ENCODE data around the gene ABI3. TPM values are rescaled to one million over a fixed set of nuclear protein-coding genes. Genes with fewer than 3 reads are reported as not detected.

ABI3 gene
- polyA plus RNA-seq, 1 donor from 2014 or later, result not detected

- Histone ChIP-seq H3K9me2 (ENCODE audit: insufficient read depth, low read length) (no peaks in the 10 kb centered on the region), H3K9ac (ENCODE audit: low read length) (no peak overlapping the region), H3K4me3 (ENCODE audit: low read length) (no peak overlapping the region), H3K27ac (ENCODE audit: low read length) (no peak overlapping the region), H3K79me2 (replicated peaks; ENCODE audit: insufficient read depth, low read length) (no peaks in the 10 kb centered on the region), H4K20me1 (ENCODE audit: insufficient read depth) (no peaks in the 10 kb centered on the region), H3K36me3 (ENCODE audit: insufficient read depth, low read length) (no peaks in the 10 kb centered on the region), H3F3A (ENCODE audit: insufficient read depth, low read length, poor library complexity, severe bottlenecking) (no peaks in the 10 kb centered on the region), H3K4me2 (ENCODE audit: low read length) (no peak overlapping the region), H2AFZ (ENCODE audit: low read depth, low read length) (no peak overlapping the region), H3K9me3 (ENCODE audit: low read length) (no peaks in the 10 kb centered on the region), H3K27me3 (ENCODE audit: insufficient read depth, low read depth, low read length) (no peaks in the 10 kb centered on the region)
- TF ChIP-seq CTCF (IDR thresholded peaks at IDR 0.05; ENCODE audit: poor library complexity, severe bottlenecking), result no peak
- no peak for TF ChIP-seq TAF1 (IDR thresholded peaks at IDR 0.05; ENCODE audit: low read depth)
These were observed 19.6 kb upstream of the ABI3 start for GRCh38 chr17:49190932-49191331.

- Histone ChIP-seq H3K9me2 (ENCODE audit: insufficient read depth, low read length) (no peaks in the 10 kb centered on the region), H3K9me3 (ENCODE audit: low read length) (no peaks in the 10 kb centered on the region), H3K36me3 (ENCODE audit: insufficient read depth, low read length) (no peaks in the 10 kb centered on the region), H3K27ac (ENCODE audit: low read length) (peak overlapping the region; percentile 88), H4K20me1 (ENCODE audit: insufficient read depth) (no peaks in the 10 kb centered on the region), H3F3A (ENCODE audit: insufficient read depth, low read length, poor library complexity, severe bottlenecking) (no peaks in the 10 kb centered on the region), H3K4me3 (ENCODE audit: low read length) (peak overlapping the region; percentile 92), H3K9ac (ENCODE audit: low read length) (peak overlapping the region; percentile 76), H2AFZ (ENCODE audit: low read depth, low read length) (peak overlapping the region; percentile 61), H3K4me2 (ENCODE audit: low read length) (peak overlapping the region; percentile 97), H3K79me2 (replicated peaks; ENCODE audit: insufficient read depth, low read length) (no peaks in the 10 kb centered on the region), H3K27me3 (ENCODE audit: insufficient read depth, low read depth, low read length) (no peaks in the 10 kb centered on the region)
- no peak for TF ChIP-seq REST (IDR thresholded peaks at IDR 0.05; ENCODE audit: borderline replicate concordance)
- no peak for TF ChIP-seq EZH2 (IDR thresholded peaks at IDR 0.05; ENCODE audit: borderline replicate concordance, insufficient read depth, low read length, poor library complexity, severe bottlenecking)
- TF ChIP-seq RAD21 (conservative IDR thresholded peaks at IDR 0.05), result no peak
- TF ChIP-seq MXI1 (conservative IDR thresholded peaks at IDR 0.05; ENCODE audit: poor library complexity, severe bottlenecking), result no peak
These were observed 19.0 kb upstream of the ABI3 start for GRCh38 chr17:49191409-49191916.

- no peaks in the 10 kb centered on the region for H3K9me2 ChIP-seq (ENCODE audit: insufficient read depth, low read length)
- no peaks in the 10 kb centered on the region for H3F3A ChIP-seq (ENCODE audit: insufficient read depth, low read length, poor library complexity, severe bottlenecking)
- peak overlapping the region; percentile 88 for H3K27ac ChIP-seq (ENCODE audit: low read length)
- no peaks in the 10 kb centered on the region for H3K9me3 ChIP-seq (ENCODE audit: low read length)
- peak overlapping the region; percentile 92 for H3K4me3 ChIP-seq (ENCODE audit: low read length)
- H3K27me3 ChIP-seq (ENCODE audit: insufficient read depth, low read depth, low read length), result no peaks in the 10 kb centered on the region
- peak overlapping the region; percentile 76 for H3K9ac ChIP-seq (ENCODE audit: low read length)
- H4K20me1 ChIP-seq (ENCODE audit: insufficient read depth), result no peaks in the 10 kb centered on the region
- no peaks in the 10 kb centered on the region for H3K79me2 ChIP-seq (replicated peaks; ENCODE audit: insufficient read depth, low read length)
- no peaks in the 10 kb centered on the region for H3K36me3 ChIP-seq (ENCODE audit: insufficient read depth, low read length)
- peak overlapping the region; percentile 61 for H2AFZ ChIP-seq (ENCODE audit: low read depth, low read length)
- H3K4me2 ChIP-seq (ENCODE audit: low read length), result peak overlapping the region; percentile 97
- TF ChIP-seq SMC3 (conservative IDR thresholded peaks at IDR 0.05; ENCODE audit: poor library complexity) (peak; percentile 26), TAF1 (IDR thresholded peaks at IDR 0.05; ENCODE audit: low read depth) (no peak), POLR2AphosphoS5 (IDR thresholded peaks at IDR 0.05) (peak; percentile 37), MXI1 (conservative IDR thresholded peaks at IDR 0.05; ENCODE audit: poor library complexity, severe bottlenecking) (peak; percentile 97), REST (IDR thresholded peaks at IDR 0.05; ENCODE audit: borderline replicate concordance) (peak; percentile 40), EP300 (conservative IDR thresholded peaks at IDR 0.05; ENCODE audit: poor library complexity, severe bottlenecking) (peak; percentile 58), EZH2 (IDR thresholded peaks at IDR 0.05; ENCODE audit: borderline replicate concordance, insufficient read depth, low read length, poor library complexity, severe bottlenecking) (no peak)
These were observed 18.4 kb upstream of the ABI3 start for GRCh38 chr17:49191917-49192741.
